CD14-positive monocyte (primary cell): ENCODE data around the gene IL11RA. TPM values are rescaled to one million over a fixed set of nuclear protein-coding genes. Genes with fewer than 3 reads are reported as not detected.

Source experiments
- DNase-seq, 3 donors: peaks; one replicate each; pipeline ENCODE4 v3.0.0-alpha.2; 2011 to 2022
- H2AFZ ChIP-seq: 2 replicates; pipeline ENCODE4 v1.6.0; 2012; ENCODE audit warnings: mild to moderate bottlenecking, low read depth, low read length, inconsistent platforms; ENCODE audit not compliant: insufficient read depth, poor library complexity, severe bottlenecking
- H3K27ac ChIP-seq, 2 donors: 1 replicate in 1 of 2; 2 replicates in 1 of 2; pipeline ENCODE4 v1.5.1; 2012 to 2013; ENCODE audit warnings: low read length in 2 of 2, control low read depth in 1 of 2, inconsistent platforms in 1 of 2, low read depth in 1 of 2, mild to moderate bottlenecking in 1 of 2
- H3K27me3 ChIP-seq, 2 donors: one replicate each; pipeline versions ENCODE4 v1.6.0 to v1.6.1; 2011 to 2013; ENCODE audit warnings: low read length in 2 of 2; ENCODE audit not compliant: control insufficient read depth in 2 of 2, insufficient read depth in 2 of 2
- H3K36me3 ChIP-seq, 2 donors: replicated peaks in 1 of 2; 1 replicate in 1 of 2; 2 replicates in 1 of 2; pipeline versions ENCODE4 v1.5.1 to v1.6.1; 2012 to 2013; ENCODE audit warnings: low read length in 2 of 2, control low read depth in 1 of 2, inconsistent platforms in 1 of 2, mild to moderate bottlenecking in 1 of 2; ENCODE audit not compliant: insufficient read depth in 2 of 2, control insufficient read depth in 1 of 2
- H3K4me1 ChIP-seq, 2 donors: 1 replicate in 1 of 2; 2 replicates in 1 of 2; pipeline versions ENCODE4 v1.5.1 to v1.6.1; 2012 to 2013; ENCODE audit warnings: low read length in 2 of 2, control low read depth in 1 of 2, inconsistent platforms in 1 of 2, mild to moderate bottlenecking in 1 of 2, moderate library complexity in 1 of 2; ENCODE audit not compliant: insufficient read depth in 2 of 2, control insufficient read depth in 1 of 2
- H3K4me2 ChIP-seq: replicated peaks from 2 replicates; pipeline ENCODE3; 2012; ENCODE audit warnings: low read length, moderate library complexity, mild to moderate bottlenecking; ENCODE audit not compliant: poor library complexity, severe bottlenecking; ENCODE audit errors: extremely low read depth
- H3K4me3 ChIP-seq, 3 experiments: fragments of 200-600 bp in 1 of 3; sonication (generic) in 1 of 3; replicated peaks in 1 of 3; 1 replicate in 2 of 3; 2 replicates in 1 of 3; pipeline ENCODE4 v1.5.1; 2011 to 2013; ENCODE audit warnings: low read length in 3 of 3, mild to moderate bottlenecking in 3 of 3, control low read depth in 2 of 3, low read depth in 2 of 3, inconsistent platforms in 1 of 3, moderate library complexity in 1 of 3
- H3K79me2 ChIP-seq: 2 replicates; pipeline ENCODE4 v1.6.0; 2012; ENCODE audit warnings: mild to moderate bottlenecking, control low read depth, inconsistent platforms, low read length, moderate library complexity; ENCODE audit not compliant: insufficient read depth
- H3K9ac ChIP-seq: 2 replicates; pipeline ENCODE4 v1.6.0; 2017; ENCODE audit warnings: low read length, mild to moderate bottlenecking; ENCODE audit not compliant: insufficient read depth, poor library complexity, severe bottlenecking
- H3K9me3 ChIP-seq, 2 donors: replicated peaks in 1 of 2; 1 replicate in 1 of 2; 2 replicates in 1 of 2; pipeline versions ENCODE4 v1.5.1 to v1.6.1; 2012 to 2013; ENCODE audit warnings: low read length in 2 of 2, control low read depth in 1 of 2; ENCODE audit not compliant: control insufficient read depth in 1 of 2, insufficient read depth in 1 of 2
- H4K20me1 ChIP-seq: 2 replicates; pipeline ENCODE4 v1.6.0; 2012; ENCODE audit warnings: mild to moderate bottlenecking, low read length, control low read depth, moderate library complexity; ENCODE audit not compliant: insufficient read depth
- H3K27ac Mint-ChIP-seq, 7 donors: one replicate each; pipeline ENCODE4 v1.8.0; 2020; ENCODE audit warnings: mild to moderate bottlenecking in 7 of 7, mixed read lengths in 7 of 7, moderate library complexity in 6 of 7, inconsistent platforms in 2 of 7
- H3K27me3 Mint-ChIP-seq, 3 donors: one replicate each; pipeline ENCODE4 v1.8.0; 2021 to 2022; ENCODE audit warnings: low read depth in 3 of 3, mild to moderate bottlenecking in 3 of 3, mixed read lengths in 3 of 3, moderate library complexity in 3 of 3, inconsistent platforms in 1 of 3
- H3K36me3 Mint-ChIP-seq, 2 donors: one replicate each; pipeline ENCODE4 v1.8.0; 2020; ENCODE audit warnings: mixed read lengths in 2 of 2, inconsistent platforms in 1 of 2, mild to moderate bottlenecking in 1 of 2
- H3K4me1 Mint-ChIP-seq: one replicate; pipeline ENCODE4 v1.8.0; 2020; ENCODE audit warnings: mild to moderate bottlenecking, mixed read lengths
- H3K4me3 Mint-ChIP-seq, 2 donors: one replicate each; pipeline ENCODE4 v1.8.0; 2020; ENCODE audit warnings: mild to moderate bottlenecking in 2 of 2, mixed read lengths in 2 of 2, moderate library complexity in 1 of 2
- H3K9me3 Mint-ChIP-seq, 7 donors: one replicate each; pipeline ENCODE4 v1.8.0; 2020 to 2022; ENCODE audit warnings: mixed read lengths in 7 of 7, mild to moderate bottlenecking in 6 of 7, moderate library complexity in 6 of 7, inconsistent platforms in 2 of 7
- WGBS: methylation state at CpG from one replicate; pipeline ENCODE4 v1.1.5; 2013; ENCODE audit warnings: missing lambda C conversion rate; ENCODE audit not compliant: insufficient coverage; 5-methylcytosine and 5-hydroxymethylcytosine counted together
- intact Hi-C, 2 donors: fragments of 100-400 bp; cut with micrococcal nuclease; formaldehyde crosslinking; loops; one replicate each; pipeline versions ENCODE4 v1.15.0 to v1.15.1; 2023
- polyA plus RNA-seq, 3 donors: library from polyadenylated mRNA; depleted of rRNA in 1 of 3; unstranded in 2 of 3; stranded (reverse) in 1 of 3; fragments of 300-500 nt in 2 of 3; fragments of >200 nt in 1 of 3; fragmentation: Illumina TruSeq in 2 of 3; gene quantifications; 1 replicate in 2 of 3; 2 replicates in 1 of 3; pipeline ENCODE4 v1.2.3, GENCODE V29; 2012 to 2021
- TF ChIP-seq, protein P1 (sequence below): fragments of 200-600 bp; IDR thresholded peaks from one replicate; pipeline ENCODE4 v1.8.0; 2022; ENCODE audit warnings: antibody characterized with exemption, mild to moderate bottlenecking

IL11RA gene
- polyA plus RNA-seq, 3 donors: 2.8 to 39.1 (median 4.1) TPM

- no peaks in the 10 kb centered on the region for H3K79me2 ChIP-seq
- Mint-ChIP-seq H3K27me3 (peaks cover 0 to 5% (median 3%) of the 10 kb centered on the region in 3 donors), H3K4me3 (peak within 1 kb of the TSS in 1 of 2 donors; percentile 23), H3K4me1 (peaks cover 34% of the 10 kb centered on the region), H3K9me3 (peaks cover 0 to 1% (median 0%) of the 10 kb centered on the region in 7 donors), H3K27ac (peak within 1 kb of the TSS in 6 of 7 donors; percentile 46 to 72 (median 54)), H3K36me3 (no peaks in the 10 kb centered on the region)
- peak within 1 kb of the TSS in 1 of 3 experiments; percentile 22 for H3K4me3 ChIP-seq
- DNase-seq: peak; percentile 29 to 62 (median 39)
- intact Hi-C loops: no loop called here
- no peaks in the 10 kb centered on the region for H3K36me3 ChIP-seq
- H3K4me2 ChIP-seq: peak within 1 kb of the TSS; percentile 18
- peak within 1 kb of the TSS; percentile 41 for H2AFZ ChIP-seq
- no peak within 1 kb of the TSS for H3K9ac ChIP-seq
- 21% methylated on average over 2 of the region's 6 CpGs for whole genome bisulfite sequencing
- no peaks in the 10 kb centered on the region for H3K27me3 ChIP-seq
- H3K27ac ChIP-seq: peak within 1 kb of the TSS; percentile 39 to 47
- H3K4me1 ChIP-seq: peaks cover 29 to 32% of the 10 kb centered on the region in 2 donors
- H4K20me1 ChIP-seq: no peaks in the 10 kb centered on the region
- H3K9me3 ChIP-seq: no peaks in the 10 kb centered on the region
- TF ChIP-seq, protein P1, sequence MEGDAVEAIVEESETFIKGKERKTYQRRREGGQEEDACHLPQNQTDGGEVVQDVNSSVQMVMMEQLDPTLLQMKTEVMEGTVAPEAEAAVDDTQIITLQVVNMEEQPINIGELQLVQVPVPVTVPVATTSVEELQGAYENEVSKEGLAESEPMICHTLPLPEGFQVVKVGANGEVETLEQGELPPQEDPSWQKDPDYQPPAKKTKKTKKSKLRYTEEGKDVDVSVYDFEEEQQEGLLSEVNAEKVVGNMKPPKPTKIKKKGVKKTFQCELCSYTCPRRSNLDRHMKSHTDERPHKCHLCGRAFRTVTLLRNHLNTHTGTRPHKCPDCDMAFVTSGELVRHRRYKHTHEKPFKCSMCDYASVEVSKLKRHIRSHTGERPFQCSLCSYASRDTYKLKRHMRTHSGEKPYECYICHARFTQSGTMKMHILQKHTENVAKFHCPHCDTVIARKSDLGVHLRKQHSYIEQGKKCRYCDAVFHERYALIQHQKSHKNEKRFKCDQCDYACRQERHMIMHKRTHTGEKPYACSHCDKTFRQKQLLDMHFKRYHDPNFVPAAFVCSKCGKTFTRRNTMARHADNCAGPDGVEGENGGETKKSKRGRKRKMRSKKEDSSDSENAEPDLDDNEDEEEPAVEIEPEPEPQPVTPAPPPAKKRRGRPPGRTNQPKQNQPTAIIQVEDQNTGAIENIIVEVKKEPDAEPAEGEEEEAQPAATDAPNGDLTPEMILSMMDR: no peak
These were observed 39.3 kb downstream of the IL11RA start, which contains the start of gene CCL19 for GRCh38 chr9:34690983-34691935. Gene CCL19 (minus strand): TSS chr9:34691276. CDS start chr9:34691139, 137 bp downstream.

- peak overlapping the region; percentile 41 for H2AFZ ChIP-seq
These were observed 39.9 kb downstream of the IL11RA start for GRCh38 chr9:34691936-34692315.

More at GRCh38 chr9:34691936-34692315, 39.9 kb downstream of the IL11RA start:
- Histone ChIP-seq H4K20me1 (no peaks in the 10 kb centered on the region), H3K4me2 (peak overlapping the region; percentile 11), H3K27me3 (no peaks in the 10 kb centered on the region), H3K27ac (peak overlapping the region; percentile 39 to 47), H3K9me3 (no peaks in the 10 kb centered on the region), H3K36me3 (no peaks in the 10 kb centered on the region), H3K4me3 (peak overlapping the region in 1 of 3 experiments; percentile 22), H3K9ac (no peak overlapping the region), H3K79me2 (no peaks in the 10 kb centered on the region), H3K4me1 (peaks cover 24 to 26% of the 10 kb centered on the region in 2 donors)
- Mint-ChIP-seq H3K27ac (peak overlapping the region in 1 of 7 donors; percentile 40), H3K4me3 (no peak overlapping the region), H3K36me3 (no peaks in the 10 kb centered on the region), H3K4me1 (peaks cover 28% of the 10 kb centered on the region), H3K27me3 (peaks cover 0 to 5% (median 2%) of the 10 kb centered on the region in 3 donors), H3K9me3 (peaks cover 0 to 1% (median 0%) of the 10 kb centered on the region in 7 donors)
- intact Hi-C loops: no loop called here
- no peak for DNase-seq
- TF ChIP-seq, protein P1: no peak
- WGBS: no CpG with 5 or more reads among the region's 5 CpGs
